OCI-LY1 (cell line): ENCODE measurements around the gene CDK2.

Experiments used
- EZH2 ChIP-seq: fragments of 200-600 bp; sonication (generic), shearing (Covaris generic); IDR thresholded peaks from 2 replicates; pipeline ENCODE4 v1.8.0; 2017; ENCODE audit warnings: borderline replicate concordance, mixed run types, mild to moderate bottlenecking, antibody characterized with exemption, low read length, moderate library complexity, mixed read lengths
- TF ChIP-seq, protein P1 (sequence below): fragments of 200-600 bp; sonication (generic), shearing (Covaris generic); IDR thresholded peaks from 2 replicates; pipeline ENCODE4 v1.5.1; 2017; ENCODE audit warnings: mild to moderate bottlenecking, antibody characterized with exemption, low read length, moderate library complexity, mixed read lengths

DNA sequence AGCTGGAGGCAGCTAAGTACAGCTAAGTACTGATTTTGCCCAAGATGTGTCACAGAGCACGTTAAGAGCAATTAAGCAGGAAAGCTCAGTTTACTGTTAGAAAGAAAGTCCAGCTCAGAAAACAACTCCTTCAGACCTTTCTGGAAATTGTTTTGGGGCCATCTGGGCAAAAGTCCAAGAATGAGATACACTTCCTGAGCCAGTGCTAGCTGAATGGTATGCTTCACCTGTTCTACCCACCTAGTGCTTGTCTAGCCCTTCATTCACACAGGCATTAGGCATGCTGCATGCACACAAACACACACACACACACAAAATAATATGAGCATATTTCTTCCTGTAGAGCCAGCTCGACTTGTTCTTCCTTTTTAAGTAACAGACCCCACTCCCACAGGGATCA lies 47.6 kb downstream of the CDK2 start:
- no peak for TF ChIP-seq EZH2
- TF ChIP-seq, protein P1, sequence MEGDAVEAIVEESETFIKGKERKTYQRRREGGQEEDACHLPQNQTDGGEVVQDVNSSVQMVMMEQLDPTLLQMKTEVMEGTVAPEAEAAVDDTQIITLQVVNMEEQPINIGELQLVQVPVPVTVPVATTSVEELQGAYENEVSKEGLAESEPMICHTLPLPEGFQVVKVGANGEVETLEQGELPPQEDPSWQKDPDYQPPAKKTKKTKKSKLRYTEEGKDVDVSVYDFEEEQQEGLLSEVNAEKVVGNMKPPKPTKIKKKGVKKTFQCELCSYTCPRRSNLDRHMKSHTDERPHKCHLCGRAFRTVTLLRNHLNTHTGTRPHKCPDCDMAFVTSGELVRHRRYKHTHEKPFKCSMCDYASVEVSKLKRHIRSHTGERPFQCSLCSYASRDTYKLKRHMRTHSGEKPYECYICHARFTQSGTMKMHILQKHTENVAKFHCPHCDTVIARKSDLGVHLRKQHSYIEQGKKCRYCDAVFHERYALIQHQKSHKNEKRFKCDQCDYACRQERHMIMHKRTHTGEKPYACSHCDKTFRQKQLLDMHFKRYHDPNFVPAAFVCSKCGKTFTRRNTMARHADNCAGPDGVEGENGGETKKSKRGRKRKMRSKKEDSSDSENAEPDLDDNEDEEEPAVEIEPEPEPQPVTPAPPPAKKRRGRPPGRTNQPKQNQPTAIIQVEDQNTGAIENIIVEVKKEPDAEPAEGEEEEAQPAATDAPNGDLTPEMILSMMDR, result no peak
